Peyer's patch (tissue), 4 donors: Measurements from ENCODE around the gene C1GALT1.
"Not testable (repeated sequence)": the region's sequence is repeated elsewhere in the genome, so short reads cannot be mapped to it uniquely, and the experiment has no call there.

Source experiments
- POLR2A ChIP-seq, 2 donors: fragments of 450-650 bp; IDR thresholded peaks; one replicate each; pipeline ENCODE4 v1.5.1; 2017; ENCODE audit warnings: antibody characterized with exemption in 2 of 2, mild to moderate bottlenecking in 2 of 2, moderate library complexity in 2 of 2
- TF ChIP-seq, protein P1 (sequence below), 6 experiments: fragments of 450-650 bp in 4 of 6; fragments of 200-600 bp in 2 of 6; sonication (generic) in 1 of 6; IDR thresholded peaks; one replicate each; pipeline ENCODE4 v1.5.1; 2017 to 2019; ENCODE audit warnings: antibody characterized with exemption in 6 of 6, mild to moderate bottlenecking in 3 of 6, moderate library complexity in 1 of 6

DNA sequence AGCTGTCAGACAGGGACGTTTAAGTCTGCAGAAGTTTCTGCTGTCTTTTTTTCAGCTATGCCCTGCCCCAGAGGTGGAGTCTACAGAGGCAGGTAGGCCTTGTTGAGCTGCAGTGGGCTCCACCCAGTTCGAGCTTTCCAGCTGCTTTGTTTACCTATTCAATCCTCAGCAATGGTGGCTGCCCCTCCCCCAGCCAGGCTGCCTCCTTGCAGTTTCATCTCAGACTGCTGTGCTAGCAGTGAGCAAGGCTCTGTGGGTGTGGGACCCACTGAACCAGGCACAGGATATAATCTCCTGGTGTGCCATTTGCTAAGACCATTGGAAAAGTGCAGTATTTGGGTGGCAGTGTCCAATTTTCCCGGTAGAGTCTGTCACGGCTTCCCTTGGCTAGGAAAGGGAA lies 37.2 kb upstream of the C1GALT1 start:
- TF ChIP-seq, protein P1, sequence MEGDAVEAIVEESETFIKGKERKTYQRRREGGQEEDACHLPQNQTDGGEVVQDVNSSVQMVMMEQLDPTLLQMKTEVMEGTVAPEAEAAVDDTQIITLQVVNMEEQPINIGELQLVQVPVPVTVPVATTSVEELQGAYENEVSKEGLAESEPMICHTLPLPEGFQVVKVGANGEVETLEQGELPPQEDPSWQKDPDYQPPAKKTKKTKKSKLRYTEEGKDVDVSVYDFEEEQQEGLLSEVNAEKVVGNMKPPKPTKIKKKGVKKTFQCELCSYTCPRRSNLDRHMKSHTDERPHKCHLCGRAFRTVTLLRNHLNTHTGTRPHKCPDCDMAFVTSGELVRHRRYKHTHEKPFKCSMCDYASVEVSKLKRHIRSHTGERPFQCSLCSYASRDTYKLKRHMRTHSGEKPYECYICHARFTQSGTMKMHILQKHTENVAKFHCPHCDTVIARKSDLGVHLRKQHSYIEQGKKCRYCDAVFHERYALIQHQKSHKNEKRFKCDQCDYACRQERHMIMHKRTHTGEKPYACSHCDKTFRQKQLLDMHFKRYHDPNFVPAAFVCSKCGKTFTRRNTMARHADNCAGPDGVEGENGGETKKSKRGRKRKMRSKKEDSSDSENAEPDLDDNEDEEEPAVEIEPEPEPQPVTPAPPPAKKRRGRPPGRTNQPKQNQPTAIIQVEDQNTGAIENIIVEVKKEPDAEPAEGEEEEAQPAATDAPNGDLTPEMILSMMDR (IDR thresholded peaks at IDR 0.05): not testable (repeated sequence)
- not testable (repeated sequence) for TF ChIP-seq POLR2A (IDR thresholded peaks at IDR 0.05)
